Measurements from ENCODE around the gene NIPAL4.
"Not testable (repeated sequence)": the region's sequence is repeated elsewhere in the genome, so short reads cannot be mapped to it uniquely, and the experiment has no call there.

The NIPAL4 gene

GRCh38 chr5:157459715-157460599, at the start of gene NIPAL4:
NIPAL4 (plus strand) TSS chr5:157460213; CDS start chr5:157460321, 108 bp downstream.
- Histone ChIP-seq H4K20me1 (ENCODE audit: control insufficient read depth, insufficient read depth, low read depth, low read length) (no peaks in the 10 kb centered on the region), H3K9me3 (ENCODE audit: control insufficient read depth, insufficient read depth, low read length) (no peaks in the 10 kb centered on the region), H3K36me3 (ENCODE audit: control insufficient read depth, low read length) (no peaks in the 10 kb centered on the region), H3K4me3 (ENCODE audit: low read length) (peak within 1 kb of the TSS; percentile 65), H3K9me2 (replicated peaks; ENCODE audit: control insufficient read depth, low read length) (no peaks in the 10 kb centered on the region), H3K4me2 (ENCODE audit: low read length) (peak within 1 kb of the TSS; percentile 69), H3K79me2 (ENCODE audit: control insufficient read depth, low read length) (no peaks in the 10 kb centered on the region), H3F3A (ENCODE audit: control insufficient read depth, insufficient read depth) (peaks cover 11% of the 10 kb centered on the region; the same call in 1 of the 2 replicates), H3K27me3 (ENCODE audit: control insufficient read depth, low read length) (peaks cover 11% of the 10 kb centered on the region), H3K4me1 (ENCODE audit: control insufficient read depth, low read length) (peaks cover 39% of the 10 kb centered on the region), H3K27ac (ENCODE audit: low read depth, low read length) (no peak within 1 kb of the TSS)
- no peak for TF ChIP-seq EZH2phosphoT487 (IDR thresholded peaks at IDR 0.05; ENCODE audit: borderline replicate concordance, low read length)
- no peak for TF ChIP-seq CTCF (IDR thresholded peaks at IDR 0.05; ENCODE audit: low read depth, low read length, poor library complexity, severe bottlenecking)

- Histone ChIP-seq H3K36me3 (ENCODE audit: control insufficient read depth, low read length) (no peaks in the 10 kb centered on the region), H3K27ac (ENCODE audit: low read depth, low read length) (no peak overlapping the region), H3K9me2 (replicated peaks; ENCODE audit: control insufficient read depth, low read length) (no peaks in the 10 kb centered on the region), H3K79me2 (ENCODE audit: control insufficient read depth, low read length) (no peaks in the 10 kb centered on the region), H3K4me1 (ENCODE audit: control insufficient read depth, low read length) (no peaks in the 10 kb centered on the region), H3K27me3 (ENCODE audit: control insufficient read depth, low read length) (no peaks in the 10 kb centered on the region), H3K4me3 (ENCODE audit: low read length) (no peak overlapping the region), H4K20me1 (ENCODE audit: control insufficient read depth, insufficient read depth, low read depth, low read length) (no peaks in the 10 kb centered on the region), H3F3A (ENCODE audit: control insufficient read depth, insufficient read depth) (no peaks in the 10 kb centered on the region), H3K9me3 (ENCODE audit: control insufficient read depth, insufficient read depth, low read length) (no peaks in the 10 kb centered on the region), H3K4me2 (ENCODE audit: low read length) (no peak overlapping the region)
- TF ChIP-seq CTCF (IDR thresholded peaks at IDR 0.05; ENCODE audit: low read depth, low read length, poor library complexity, severe bottlenecking) (no peak), EZH2phosphoT487 (IDR thresholded peaks at IDR 0.05; ENCODE audit: borderline replicate concordance, low read length) (no peak)
Observed at GRCh38 chr5:157415838-157416237, 44.2 kb upstream of the NIPAL4 start.

- not testable (repeated sequence) for H3F3A ChIP-seq (ENCODE audit: control insufficient read depth, insufficient read depth); H3K4me3 ChIP-seq (ENCODE audit: low read length); H3K79me2 ChIP-seq (ENCODE audit: control insufficient read depth, low read length); H3K9me3 ChIP-seq (ENCODE audit: control insufficient read depth, insufficient read depth, low read length); H3K9me2 ChIP-seq (replicated peaks; ENCODE audit: control insufficient read depth, low read length); H3K36me3 ChIP-seq (ENCODE audit: control insufficient read depth, low read length); H3K4me1 ChIP-seq (ENCODE audit: control insufficient read depth, low read length); H3K27ac ChIP-seq (ENCODE audit: low read depth, low read length); H4K20me1 ChIP-seq (ENCODE audit: control insufficient read depth, insufficient read depth, low read depth, low read length); H3K27me3 ChIP-seq (ENCODE audit: control insufficient read depth, low read length); H3K4me2 ChIP-seq (ENCODE audit: low read length)
Observed at GRCh38 chr5:157419521-157419920, 40.5 kb upstream of the NIPAL4 start.

- H3K9me3 ChIP-seq (ENCODE audit: control insufficient read depth, insufficient read depth, low read length); H3K4me2 ChIP-seq (ENCODE audit: low read length); H3K36me3 ChIP-seq (ENCODE audit: control insufficient read depth, low read length); H3K9me2 ChIP-seq (replicated peaks; ENCODE audit: control insufficient read depth, low read length); H3K79me2 ChIP-seq (ENCODE audit: control insufficient read depth, low read length); H4K20me1 ChIP-seq (ENCODE audit: control insufficient read depth, insufficient read depth, low read depth, low read length); H3K27me3 ChIP-seq (ENCODE audit: control insufficient read depth, low read length); H3F3A ChIP-seq (ENCODE audit: control insufficient read depth, insufficient read depth); H3K4me3 ChIP-seq (ENCODE audit: low read length); H3K27ac ChIP-seq (ENCODE audit: low read depth, low read length): not testable (repeated sequence)
- H3K4me1 ChIP-seq (ENCODE audit: control insufficient read depth, low read length): peaks cover 15% of the 10 kb centered on the region
Observed at GRCh38 chr5:157429920-157430319, 30.1 kb upstream of the NIPAL4 start.

All from DOHH2 (cell line).